Muscle layer of duodenum (tissue), 2 donors: ENCODE data around the gene CMTM7.

Source experiments
- H3K27ac ChIP-seq: one replicate; pipeline ENCODE4 v1.7.0; 2013; ENCODE audit warnings: mild to moderate bottlenecking, low read length
- H3K27me3 ChIP-seq: one replicate; pipeline ENCODE4 v1.7.0; 2013; ENCODE audit warnings: low read depth, mild to moderate bottlenecking, control low read depth, low read length
- H3K36me3 ChIP-seq, 2 donors: one replicate each; pipeline ENCODE4 v1.7.0; 2013; ENCODE audit warnings: low read length in 2 of 2, control low read depth in 1 of 2, mild to moderate bottlenecking in 1 of 2; ENCODE audit not compliant: insufficient read depth in 2 of 2, control insufficient read depth in 1 of 2
- H3K4me1 ChIP-seq, 2 donors: one replicate each; pipeline ENCODE4 v1.7.0; 2013; ENCODE audit warnings: low read length in 2 of 2, mild to moderate bottlenecking in 2 of 2, control low read depth in 1 of 2, moderate library complexity in 1 of 2; ENCODE audit not compliant: insufficient read depth in 2 of 2, control insufficient read depth in 1 of 2
- H3K4me3 ChIP-seq, 2 donors: one replicate each; pipeline ENCODE4 v1.7.0; 2013; ENCODE audit warnings: low read length in 2 of 2, low read depth in 1 of 2, mild to moderate bottlenecking in 1 of 2
- H3K9me3 ChIP-seq, 2 donors: one replicate each; pipeline ENCODE4 v1.7.0; 2013; ENCODE audit warnings: low read length in 2 of 2, control low read depth in 1 of 2, mild to moderate bottlenecking in 1 of 2; ENCODE audit not compliant: control insufficient read depth in 1 of 2
- donor health status: healthy.

The CMTM7 gene

DNA sequence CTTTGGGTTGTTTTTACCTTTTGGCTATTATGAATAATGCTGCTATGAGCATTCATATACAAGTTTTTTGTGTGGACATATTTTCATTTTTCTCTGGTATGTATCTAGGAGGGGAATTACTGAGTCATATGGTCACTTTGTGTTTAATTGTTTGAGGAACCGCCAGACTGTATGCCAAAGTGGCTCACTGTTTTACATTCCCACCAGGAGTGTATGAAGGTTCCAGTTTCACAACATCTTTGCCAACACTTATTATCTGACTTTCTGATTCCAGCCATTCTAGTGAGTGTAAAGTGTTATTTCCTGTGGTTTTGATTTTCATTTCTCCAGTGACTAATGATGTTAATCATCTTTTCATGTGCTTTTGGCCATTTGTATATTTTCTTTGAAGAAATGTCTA is 51.8 kb downstream of the CMTM7 start:
- Histone ChIP-seq H3K4me3 (no peak overlapping the region), H3K4me1 (no peaks in the 10 kb centered on the region), H3K27ac (no peak overlapping the region), H3K36me3 (no peaks in the 10 kb centered on the region), H3K9me3 (no peaks in the 10 kb centered on the region), H3K27me3 (no peaks in the 10 kb centered on the region)

DNA sequence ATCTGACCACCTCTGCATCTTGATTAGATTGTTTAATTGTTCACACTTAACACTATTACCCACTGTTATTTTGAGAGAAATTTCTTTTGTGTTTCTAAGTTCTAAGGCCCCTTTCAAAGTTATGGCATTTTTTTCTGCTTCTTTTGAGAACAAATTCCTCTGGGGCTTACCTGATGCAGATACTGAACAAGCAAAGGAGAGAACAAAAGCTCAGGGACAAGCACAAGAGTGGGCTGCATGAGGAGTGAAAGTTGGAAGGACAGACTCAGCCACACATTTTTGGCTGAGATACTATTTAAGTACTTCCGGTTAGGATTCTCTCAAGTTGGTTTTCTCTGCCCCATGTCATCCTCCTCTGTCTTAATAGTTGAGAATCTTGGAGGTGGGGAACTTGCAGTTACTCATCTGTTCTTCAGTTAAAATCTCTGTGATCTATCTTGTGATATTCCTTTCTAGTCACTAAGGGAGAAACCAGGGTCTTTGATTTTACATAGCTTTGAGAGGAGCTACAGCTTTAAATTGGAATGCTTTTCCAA is 56.3 kb downstream of the CMTM7 start:
- H3K4me1 ChIP-seq = no peaks in the 10 kb centered on the region
- H3K9me3 ChIP-seq = no peaks in the 10 kb centered on the region
- no peak overlapping the region for H3K4me3 ChIP-seq
- H3K27ac ChIP-seq = no peak overlapping the region
- no peaks in the 10 kb centered on the region for H3K36me3 ChIP-seq
- H3K27me3 ChIP-seq = no peaks in the 10 kb centered on the region

DNA sequence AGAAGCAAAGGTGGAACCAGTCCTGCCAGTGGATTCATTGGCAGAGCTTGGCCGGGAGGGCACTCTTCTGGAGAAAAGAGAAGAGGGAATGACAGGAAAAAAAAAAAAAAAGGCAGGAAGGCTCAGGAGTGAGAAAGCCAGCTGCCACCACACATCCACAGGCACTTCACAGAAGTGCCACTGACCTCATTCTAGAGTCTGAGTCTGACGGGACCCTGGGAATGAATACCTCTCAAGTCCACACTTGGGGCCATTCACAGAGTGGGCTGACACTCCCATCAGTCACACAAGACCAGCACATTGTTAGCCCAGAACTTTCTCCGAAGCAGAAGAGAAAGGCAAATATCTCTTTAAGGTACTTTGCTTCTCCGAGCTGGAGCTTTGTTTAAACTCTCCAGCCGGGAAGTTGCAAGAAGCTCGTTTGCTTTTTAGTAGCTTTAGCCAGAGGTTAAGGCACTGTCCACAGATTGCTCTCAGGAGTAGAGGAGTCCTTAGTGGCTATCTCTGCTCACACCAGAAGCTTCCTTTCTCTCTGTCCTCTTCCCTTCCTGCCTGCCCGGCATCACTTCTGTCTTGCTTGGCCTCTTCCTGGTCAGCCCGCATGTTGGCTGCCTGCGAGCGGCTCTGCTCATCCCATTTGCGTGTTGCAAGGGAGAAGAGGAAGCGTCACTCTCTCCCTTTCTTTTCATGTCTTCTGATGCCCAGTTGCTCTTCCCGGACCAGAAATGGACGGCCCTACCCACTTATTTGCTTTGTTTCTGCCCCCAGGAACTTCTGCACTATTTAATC is 57.2 kb downstream of the CMTM7 start:
- Histone ChIP-seq H3K36me3 (no peaks in the 10 kb centered on the region), H3K27me3 (no peaks in the 10 kb centered on the region), H3K4me1 (no peaks in the 10 kb centered on the region), H3K4me3 (no peak overlapping the region), H3K27ac (no peak overlapping the region), H3K9me3 (no peaks in the 10 kb centered on the region)

DNA sequence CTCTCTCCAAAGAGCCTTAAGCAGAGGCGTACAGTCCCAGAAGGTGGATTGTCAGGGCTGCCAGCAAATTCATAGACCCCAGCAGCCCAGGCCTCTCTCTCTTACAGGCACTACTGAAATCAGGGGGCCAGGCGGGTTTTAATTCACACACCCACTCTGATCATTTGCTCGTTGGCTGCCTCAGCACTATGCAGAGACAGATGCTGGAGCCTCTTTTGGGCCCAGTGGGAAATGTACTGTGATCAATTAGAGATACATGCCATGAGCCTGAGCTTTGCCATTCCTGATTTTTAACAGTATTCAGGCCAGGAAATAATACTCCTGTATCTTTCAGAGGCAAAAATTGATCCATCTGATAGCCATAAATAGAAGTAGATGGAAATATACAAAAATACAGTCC is 58.0 kb downstream of the CMTM7 start:
- Histone ChIP-seq H3K27ac (no peak overlapping the region), H3K4me3 (no peak overlapping the region), H3K4me1 (peaks cover 0 to 7% of the 10 kb centered on the region in 2 donors), H3K27me3 (no peaks in the 10 kb centered on the region), H3K36me3 (no peaks in the 10 kb centered on the region), H3K9me3 (no peaks in the 10 kb centered on the region)

DNA sequence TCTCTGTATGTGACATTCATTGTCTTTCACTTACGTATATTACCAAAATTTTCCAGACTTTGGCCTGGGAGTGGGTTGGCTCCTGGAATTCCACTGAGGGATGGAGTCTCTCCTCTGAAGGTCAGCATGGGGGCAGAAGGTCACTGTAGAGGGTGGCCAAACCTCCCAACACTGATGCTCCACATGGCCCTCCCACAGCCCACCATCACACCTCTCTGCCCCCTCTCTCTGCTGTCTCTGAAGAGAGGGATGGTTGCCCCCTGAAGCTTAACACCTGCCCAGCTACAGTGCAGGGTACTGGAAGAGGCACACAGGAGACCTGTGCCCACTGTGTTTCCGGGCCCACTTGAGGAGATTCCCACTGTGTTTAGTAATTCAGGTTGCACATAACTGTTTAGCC is 58.8 kb downstream of the CMTM7 start:
- H3K27me3 ChIP-seq = no peaks in the 10 kb centered on the region

DNA sequence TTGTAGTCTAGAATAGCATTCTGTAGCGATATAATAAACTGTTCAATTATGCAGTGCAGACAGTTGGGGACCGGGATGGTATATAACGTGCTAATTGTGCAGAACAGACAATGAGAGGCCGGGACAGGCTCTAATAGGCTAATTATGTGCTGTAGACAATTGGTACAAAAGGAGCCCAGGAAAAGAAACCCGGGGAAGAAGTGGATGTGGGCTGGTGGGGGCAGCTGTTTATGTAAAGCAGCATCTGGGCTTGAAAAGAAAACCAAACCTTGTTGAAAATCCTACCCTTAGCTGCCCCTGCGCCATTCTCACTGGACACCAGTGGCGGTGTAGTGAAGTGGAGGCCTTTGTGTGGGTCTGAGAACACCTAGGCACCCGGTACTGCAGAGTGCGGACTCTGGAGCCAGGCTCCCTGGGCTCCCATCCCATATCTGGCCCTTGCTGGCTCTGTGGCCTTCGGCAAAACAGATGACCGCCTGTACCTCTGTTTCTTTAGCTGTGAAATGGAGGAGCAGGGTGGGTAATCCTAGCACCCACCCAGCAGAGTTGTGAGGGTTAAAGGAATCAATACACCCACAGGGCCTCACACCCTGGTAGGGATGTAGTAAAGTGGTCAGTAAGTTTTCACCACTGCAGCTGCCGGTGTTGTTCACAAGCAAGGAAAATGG is 59.5 kb downstream of the CMTM7 start:
- Histone ChIP-seq H3K4me1 (peaks cover 0 to 17% of the 10 kb centered on the region in 2 donors), H3K4me3 (no peak overlapping the region), H3K27ac (no peak overlapping the region), H3K27me3 (no peaks in the 10 kb centered on the region), H3K36me3 (no peaks in the 10 kb centered on the region), H3K9me3 (no peaks in the 10 kb centered on the region)

More for the DNA sequence above, 58.8 kb downstream of the CMTM7 start:
- Histone ChIP-seq H3K4me3 (no peak overlapping the region), H3K4me1 (peaks cover 0 to 15% of the 10 kb centered on the region in 2 donors), H3K36me3 (no peaks in the 10 kb centered on the region), H3K9me3 (no peaks in the 10 kb centered on the region), H3K27ac (no peak overlapping the region)

DNA sequence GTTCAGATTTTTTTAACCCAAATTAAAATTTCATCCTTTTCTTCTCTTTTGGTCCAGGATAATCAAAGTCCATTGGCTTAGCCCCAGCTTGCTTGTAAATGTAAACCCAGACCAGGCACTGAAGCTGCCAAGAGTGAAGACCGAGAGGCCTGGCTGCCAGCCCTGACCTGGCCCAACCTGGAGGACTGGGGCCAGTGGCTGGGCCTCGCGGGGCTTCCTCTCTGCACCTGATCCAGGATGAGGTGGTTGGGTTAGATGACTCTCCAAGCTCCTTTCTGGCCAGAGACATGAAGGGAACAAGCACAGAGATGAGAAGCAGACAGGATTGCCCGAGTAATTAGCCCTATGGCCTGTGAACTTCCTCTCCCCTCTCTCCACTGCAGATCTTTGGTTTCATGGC is 60.4 kb downstream of the CMTM7 start:
- Histone ChIP-seq H3K36me3 (no peaks in the 10 kb centered on the region), H3K4me1 (peaks cover 0 to 17% of the 10 kb centered on the region in 2 donors), H3K9me3 (no peaks in the 10 kb centered on the region), H3K4me3 (no peak overlapping the region), H3K27ac (no peak overlapping the region), H3K27me3 (no peaks in the 10 kb centered on the region)

DNA sequence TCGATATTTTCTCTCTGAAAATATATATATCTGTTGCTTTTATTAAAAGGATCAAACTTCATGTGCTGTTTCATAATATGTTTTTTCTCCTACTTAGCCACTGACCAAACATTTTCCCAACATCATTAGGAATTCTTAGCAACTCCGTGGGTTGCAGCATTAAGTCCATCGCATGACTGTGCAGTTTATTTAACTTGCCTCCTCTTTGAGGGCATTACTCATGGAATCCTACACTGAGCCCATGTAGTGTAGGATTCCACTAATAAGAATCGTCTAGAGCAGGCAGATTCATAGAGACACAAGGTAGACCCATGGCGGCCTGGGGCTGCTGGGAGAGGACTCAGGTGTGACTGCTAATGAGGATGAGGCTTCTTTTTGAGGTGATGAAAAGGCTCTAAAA is 61.7 kb downstream of the CMTM7 start:
- Histone ChIP-seq H3K4me1 (peaks cover 0 to 17% of the 10 kb centered on the region in 2 donors), H3K36me3 (no peaks in the 10 kb centered on the region)

DNA sequence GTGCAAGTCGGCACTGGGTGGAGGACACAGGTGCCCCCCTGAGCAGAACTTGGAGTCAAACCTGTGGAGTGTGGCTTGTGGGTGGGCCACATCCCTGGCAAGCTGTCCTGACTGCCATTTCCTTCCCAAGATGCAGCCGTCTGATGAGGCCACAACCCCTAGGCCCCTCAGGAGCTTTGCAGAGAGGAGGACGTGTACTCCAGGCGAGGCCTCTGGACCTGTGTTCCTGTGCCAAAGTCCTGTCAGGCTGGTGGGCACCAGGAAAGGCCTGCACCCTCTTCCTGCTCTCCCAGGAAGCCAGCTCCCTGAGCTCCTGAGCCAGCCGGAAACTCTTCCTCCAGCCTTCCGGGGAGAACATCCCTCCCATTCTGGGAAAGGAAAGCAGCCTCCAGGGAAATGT is 62.5 kb downstream of the CMTM7 start:
- H3K27me3 ChIP-seq = no peaks in the 10 kb centered on the region
- H3K36me3 ChIP-seq = no peaks in the 10 kb centered on the region
- H3K4me3 ChIP-seq = no peak overlapping the region
- no peaks in the 10 kb centered on the region for H3K9me3 ChIP-seq
- no peak overlapping the region for H3K27ac ChIP-seq
- peaks cover 0 to 17% of the 10 kb centered on the region in 2 donors for H3K4me1 ChIP-seq

More for the DNA sequence above, 61.7 kb downstream of the CMTM7 start:
- no peaks in the 10 kb centered on the region for H3K9me3 ChIP-seq
- no peak overlapping the region for H3K27ac ChIP-seq
- H3K27me3 ChIP-seq = no peaks in the 10 kb centered on the region
- H3K4me3 ChIP-seq = no peak overlapping the region

DNA sequence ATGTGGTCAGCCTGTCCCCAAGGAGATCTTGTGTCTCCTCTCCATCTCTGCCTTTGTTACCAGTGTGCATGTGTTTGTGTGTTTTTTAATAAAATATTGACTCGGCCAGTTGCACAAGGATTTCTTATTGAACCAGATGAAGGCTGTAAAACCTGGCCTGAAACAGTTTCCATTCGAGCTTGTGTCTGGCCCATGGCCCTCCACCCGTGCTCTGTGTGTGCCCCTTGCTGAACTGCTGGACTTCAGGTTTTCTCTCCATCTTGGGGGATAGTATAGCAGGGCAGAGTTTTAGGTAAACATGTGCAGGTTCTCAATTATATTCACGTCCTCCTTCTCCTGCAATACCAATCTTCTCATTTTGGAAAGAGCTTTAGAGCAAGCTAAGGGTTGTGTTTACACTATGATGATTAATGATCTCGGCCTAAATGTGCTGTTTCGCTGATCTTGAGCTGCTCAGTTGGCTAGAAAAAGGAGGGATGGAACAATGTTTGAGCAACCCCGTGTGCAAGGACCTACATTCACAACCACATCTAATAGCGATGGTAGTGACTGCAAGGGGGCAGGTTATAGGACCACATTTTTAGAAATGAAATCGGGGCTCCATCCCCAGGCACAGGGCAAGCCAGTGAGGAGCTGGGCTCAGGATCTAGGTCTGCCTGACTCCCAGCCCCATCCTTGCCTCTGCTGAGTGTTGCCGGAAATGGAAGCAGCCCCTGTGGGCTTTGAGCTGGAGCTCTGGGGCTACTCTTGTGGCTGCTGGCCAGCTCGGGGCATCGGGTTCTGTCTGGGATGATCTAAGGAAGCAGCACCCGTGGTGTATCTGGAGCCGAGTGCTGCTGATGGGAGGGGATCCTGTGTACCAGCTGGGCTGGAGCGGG is 63.3 kb downstream of the CMTM7 start:
- Histone ChIP-seq H3K4me1 (peaks cover 0 to 17% of the 10 kb centered on the region in 2 donors), H3K9me3 (no peaks in the 10 kb centered on the region), H3K27me3 (no peaks in the 10 kb centered on the region), H3K36me3 (no peaks in the 10 kb centered on the region), H3K27ac (no peak overlapping the region), H3K4me3 (peak overlapping the region in 1 of 2 donors; percentile 13)
